ENCODE data around the gene SMTNL2. TPM values are rescaled to one million over a fixed set of nuclear protein-coding genes. Genes with fewer than 3 reads are reported as not detected.

Gene SMTNL2
- total RNA-seq, 2 donors from 2014 or later, result 0.51 to 0.79 TPM

DNA sequence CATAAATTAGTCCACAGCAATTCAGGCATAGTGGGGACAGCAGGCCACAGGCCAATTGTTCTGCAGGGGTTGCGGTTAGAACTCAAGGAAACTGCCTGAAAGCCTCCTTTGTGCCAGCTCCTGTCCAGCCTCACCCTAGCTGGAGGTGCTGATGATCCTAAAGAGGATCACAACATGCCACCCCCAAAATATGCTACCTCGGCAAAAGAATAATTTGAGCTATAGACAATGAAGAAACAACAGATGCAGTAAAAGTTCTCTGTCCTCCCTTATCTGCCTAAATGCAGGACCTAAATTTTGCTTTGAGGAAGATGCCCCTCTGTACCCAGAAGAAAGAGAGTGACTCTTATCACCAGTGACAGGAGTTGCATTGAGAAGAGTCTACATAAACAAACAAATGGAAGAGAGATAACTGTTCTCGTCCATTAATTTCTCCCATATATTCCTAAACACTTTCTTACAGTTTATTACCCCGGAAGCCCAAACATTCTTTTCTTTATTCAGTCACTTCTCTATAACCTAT is 42.5 kb downstream of the SMTNL2 start:
- Mint-ChIP-seq H3K36me3 (ENCODE audit: low read depth) (no peaks in the 10 kb centered on the region), H3K4me3 (no peak overlapping the region), H3K9me3 (no peaks in the 10 kb centered on the region), H3K27ac (no peak overlapping the region), H3K4me1 (peaks cover 2% of the 10 kb centered on the region), H3K27me3 (ENCODE audit: insufficient read depth) (peaks cover 17% of the 10 kb centered on the region)
- DNase-seq, result no peak
- H3K27me3 ChIP-seq (ENCODE audit: control insufficient read depth, insufficient read depth, low read length, poor library complexity, severe bottlenecking), result no peaks in the 10 kb centered on the region
- no peak overlapping the region for H3K9ac ChIP-seq (ENCODE audit: extremely low read depth, low read length, poor library complexity, severe bottlenecking)
- no peaks in the 10 kb centered on the region for H3K4me1 ChIP-seq (ENCODE audit: control insufficient read depth, insufficient read depth, low read length)
- WGBS, 2 experiments (ENCODE audit: insufficient coverage in 1 of 2, insufficient read length in 1 of 2), result 82 to 89% methylated on average over 4 of the region's 4 CpGs
- no peaks in the 10 kb centered on the region for H3K36me3 ChIP-seq (ENCODE audit: control insufficient read depth, insufficient read depth, low read length)
- TF ChIP-seq, protein P1, sequence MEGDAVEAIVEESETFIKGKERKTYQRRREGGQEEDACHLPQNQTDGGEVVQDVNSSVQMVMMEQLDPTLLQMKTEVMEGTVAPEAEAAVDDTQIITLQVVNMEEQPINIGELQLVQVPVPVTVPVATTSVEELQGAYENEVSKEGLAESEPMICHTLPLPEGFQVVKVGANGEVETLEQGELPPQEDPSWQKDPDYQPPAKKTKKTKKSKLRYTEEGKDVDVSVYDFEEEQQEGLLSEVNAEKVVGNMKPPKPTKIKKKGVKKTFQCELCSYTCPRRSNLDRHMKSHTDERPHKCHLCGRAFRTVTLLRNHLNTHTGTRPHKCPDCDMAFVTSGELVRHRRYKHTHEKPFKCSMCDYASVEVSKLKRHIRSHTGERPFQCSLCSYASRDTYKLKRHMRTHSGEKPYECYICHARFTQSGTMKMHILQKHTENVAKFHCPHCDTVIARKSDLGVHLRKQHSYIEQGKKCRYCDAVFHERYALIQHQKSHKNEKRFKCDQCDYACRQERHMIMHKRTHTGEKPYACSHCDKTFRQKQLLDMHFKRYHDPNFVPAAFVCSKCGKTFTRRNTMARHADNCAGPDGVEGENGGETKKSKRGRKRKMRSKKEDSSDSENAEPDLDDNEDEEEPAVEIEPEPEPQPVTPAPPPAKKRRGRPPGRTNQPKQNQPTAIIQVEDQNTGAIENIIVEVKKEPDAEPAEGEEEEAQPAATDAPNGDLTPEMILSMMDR (conservative IDR thresholded peaks at IDR 0.05), result no peak
- no peak overlapping the region for H3K27ac ChIP-seq (ENCODE audit: low read depth, low read length)
- H3K4me3 ChIP-seq (ENCODE audit: low read length), result no peak overlapping the region
- H3K9me3 ChIP-seq (ENCODE audit: control insufficient read depth, low read length), result no peaks in the 10 kb centered on the region

GRCh38 chr17:4631431-4631830 is 47.1 kb downstream of the SMTNL2 start:
- WGBS, 2 experiments (ENCODE audit: insufficient coverage in 1 of 2, insufficient read length in 1 of 2), result 96% methylated on average over 8 of the region's 8 CpGs; no CpG with 5 or more reads in 1 of the 2 experiments
- Histone ChIP-seq H3K9me3 (ENCODE audit: control insufficient read depth, low read length) (no peaks in the 10 kb centered on the region), H3K36me3 (ENCODE audit: control insufficient read depth, insufficient read depth, low read length) (no peaks in the 10 kb centered on the region), H3K9ac (ENCODE audit: extremely low read depth, low read length, poor library complexity, severe bottlenecking) (no peak overlapping the region), H3K27me3 (ENCODE audit: control insufficient read depth, insufficient read depth, low read length, poor library complexity, severe bottlenecking) (peaks cover 15% of the 10 kb centered on the region), H3K4me1 (ENCODE audit: control insufficient read depth, insufficient read depth, low read length) (no peaks in the 10 kb centered on the region), H3K27ac (ENCODE audit: low read depth, low read length) (no peak overlapping the region), H3K4me3 (ENCODE audit: low read length) (no peak overlapping the region)
- no peak overlapping the region for H3K4me3 Mint-ChIP-seq
- peaks cover 4% of the 10 kb centered on the region for H3K4me1 Mint-ChIP-seq
- no peaks in the 10 kb centered on the region for H3K9me3 Mint-ChIP-seq
- H3K27ac Mint-ChIP-seq, result no peak overlapping the region
- DNase-seq, result no peak
- TF ChIP-seq, protein P1 (conservative IDR thresholded peaks at IDR 0.05), result no peak
- no peaks in the 10 kb centered on the region for H3K36me3 Mint-ChIP-seq (ENCODE audit: low read depth)
- H3K27me3 Mint-ChIP-seq (ENCODE audit: insufficient read depth), result peaks cover 26% of the 10 kb centered on the region

- H3K9me3 ChIP-seq (ENCODE audit: control insufficient read depth, low read length), result no peaks in the 10 kb centered on the region
- WGBS, 2 experiments (ENCODE audit: insufficient coverage in 1 of 2, insufficient read length in 1 of 2), result 75 to 77% methylated on average over 16 to 21 of the region's 21 CpGs
- peak; percentile 89 for DNase-seq
- H3K27ac ChIP-seq (ENCODE audit: low read depth, low read length), result no peak overlapping the region
- peaks cover 4% of the 10 kb centered on the region for H3K4me1 Mint-ChIP-seq
- no peaks in the 10 kb centered on the region for H3K36me3 Mint-ChIP-seq (ENCODE audit: low read depth)
- peaks cover 32% of the 10 kb centered on the region for H3K27me3 Mint-ChIP-seq (ENCODE audit: insufficient read depth)
- no peaks in the 10 kb centered on the region for H3K9me3 Mint-ChIP-seq
- H3K27me3 ChIP-seq (ENCODE audit: control insufficient read depth, insufficient read depth, low read length, poor library complexity, severe bottlenecking), result peaks cover 20% of the 10 kb centered on the region
- no peak overlapping the region for H3K9ac ChIP-seq (ENCODE audit: extremely low read depth, low read length, poor library complexity, severe bottlenecking)
- TF ChIP-seq, protein P1 (conservative IDR thresholded peaks at IDR 0.05), result no peak
- H3K36me3 ChIP-seq (ENCODE audit: control insufficient read depth, insufficient read depth, low read length), result no peaks in the 10 kb centered on the region
- no peaks in the 10 kb centered on the region for H3K4me1 ChIP-seq (ENCODE audit: control insufficient read depth, insufficient read depth, low read length)
- H3K4me3 Mint-ChIP-seq, result no peak overlapping the region
- no peak overlapping the region for H3K4me3 ChIP-seq (ENCODE audit: low read length)
- H3K27ac Mint-ChIP-seq, result no peak overlapping the region
Observed at GRCh38 chr17:4631836-4632580, 47.7 kb downstream of the SMTNL2 start.
